NOMO-1 treated with dmso at 0.1 percent for 144 hours (cell line): Measurements from ENCODE around the gene STAG1.
"Not testable (repeated sequence)": the region's sequence is repeated elsewhere in the genome, so short reads cannot be mapped to it uniquely, and the experiment has no call there.

Source experiments
- DNase-seq: peaks from one replicate; lab custom pipeline; 2025; ENCODE audit not compliant: unreplicated experiment; lab: John Stamatoyannopoulos, UW

The STAG1 gene

GRCh38 chr3:136336329-136337100 lies 415.7 kb downstream of the STAG1 start:
- no peak for DNase-seq

- DNase-seq = not testable (repeated sequence)
These were observed 417.5 kb downstream of the STAG1 start for GRCh38 chr3:136334726-136335125.

GRCh38 chr3:136334209-136334608 lies 418.0 kb downstream of the STAG1 start:
- no peak for DNase-seq

- no peak for DNase-seq
These were observed 419.4 kb downstream of the STAG1 start for GRCh38 chr3:136332776-136333175.

- DNase-seq = no peak
These were observed 419.9 kb downstream of the STAG1 start for GRCh38 chr3:136332302-136332701.

GRCh38 chr3:136330900-136331299 lies 421.3 kb downstream of the STAG1 start:
- DNase-seq = no peak

- no peak for DNase-seq
These were observed 422.6 kb downstream of the STAG1 start for GRCh38 chr3:136329593-136329992.

- DNase-seq = no peak
These were observed 424.5 kb downstream of the STAG1 start for GRCh38 chr3:136327671-136328070.

GRCh38 chr3:136326316-136326715 lies 425.9 kb downstream of the STAG1 start:
- no peak for DNase-seq

GRCh38 chr3:136311968-136312367 lies 440.2 kb downstream of the STAG1 start:
- peak; percentile 16 for DNase-seq

- no peak for DNase-seq
These were observed 440.9 kb downstream of the STAG1 start for GRCh38 chr3:136311261-136311660.

- no peak for DNase-seq
These were observed 446.3 kb downstream of the STAG1 start for GRCh38 chr3:136305879-136306278.

GRCh38 chr3:136300444-136300843 lies 451.7 kb downstream of the STAG1 start:
- no peak for DNase-seq

GRCh38 chr3:136297826-136298225 lies 454.4 kb downstream of the STAG1 start:
- no peak for DNase-seq

- DNase-seq = no peak
These were observed 455.2 kb downstream of the STAG1 start for GRCh38 chr3:136296960-136297359.

- no peak for DNase-seq
These were observed 458.0 kb downstream of the STAG1 start for GRCh38 chr3:136294176-136294575.

- no peak for DNase-seq
These were observed 458.9 kb downstream of the STAG1 start for GRCh38 chr3:136293279-136293678.

GRCh38 chr3:136292500-136292899 lies 459.7 kb downstream of the STAG1 start:
- no peak for DNase-seq

GRCh38 chr3:136291302-136291701 lies 460.9 kb downstream of the STAG1 start:
- DNase-seq = no peak
